Measurements from ENCODE around the gene ZFP2.

Gene ZFP2

DNA sequence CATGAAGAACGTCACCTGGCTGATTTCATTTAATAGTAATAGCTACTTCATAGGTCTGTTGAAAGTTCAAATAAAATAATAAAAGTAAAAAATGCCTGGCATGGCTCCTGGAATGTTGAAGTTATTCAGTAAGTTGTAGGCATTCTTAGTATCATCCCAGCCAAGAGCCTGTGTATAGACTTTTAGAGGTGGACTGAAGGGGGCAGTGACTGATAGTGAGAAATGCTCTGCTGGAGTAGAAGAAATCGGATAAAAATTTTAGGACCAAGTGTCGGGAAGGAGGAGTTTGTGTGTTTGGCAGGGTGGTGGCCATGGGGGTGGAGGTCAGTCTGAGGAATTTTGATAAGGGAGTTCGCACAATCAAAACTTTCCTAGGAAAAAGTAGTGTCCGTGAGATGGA is 3.6 kb downstream of the ZFP2 start:
- Mint-ChIP-seq H3K9me3 (peaks cover 57% of the 10 kb centered on the region), H3K4me3 (no peak overlapping the region), H3K27ac (no peak overlapping the region), H3K36me3 (ENCODE audit: low read depth) (peaks cover 2% of the 10 kb centered on the region), H3K27me3 (ENCODE audit: low read depth) (no peaks in the 10 kb centered on the region), H3K4me1 (ENCODE audit: low read depth) (no peaks in the 10 kb centered on the region)
- DNase-seq (ENCODE audit: low spot score), result no peak

DNA sequence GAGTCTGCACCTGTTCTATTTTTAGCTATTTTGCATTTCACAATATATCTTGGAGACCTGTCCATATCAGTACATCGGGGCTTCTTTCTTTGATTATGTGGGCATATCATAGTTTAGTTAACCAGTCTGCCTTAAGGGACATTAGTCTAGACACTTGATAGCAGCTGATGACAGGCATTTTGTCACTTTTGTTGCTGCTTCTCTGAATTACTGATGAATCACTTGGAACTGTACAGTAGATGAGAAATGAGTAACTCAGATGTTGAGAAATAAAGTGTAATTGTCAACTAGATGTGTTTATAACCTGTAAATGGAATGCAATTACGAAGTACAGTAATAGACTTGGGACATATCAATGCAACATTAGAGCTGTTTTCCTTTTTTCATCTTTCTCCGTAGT is 7.1 kb downstream of the ZFP2 start:
- Mint-ChIP-seq H3K9me3 (peaks cover 45% of the 10 kb centered on the region), H3K27ac (no peak overlapping the region), H3K4me1 (ENCODE audit: low read depth) (no peaks in the 10 kb centered on the region), H3K36me3 (ENCODE audit: low read depth) (peaks cover 2% of the 10 kb centered on the region), H3K27me3 (ENCODE audit: low read depth) (no peaks in the 10 kb centered on the region), H3K4me3 (no peak overlapping the region)
- no peak for DNase-seq (ENCODE audit: low spot score)

DNA sequence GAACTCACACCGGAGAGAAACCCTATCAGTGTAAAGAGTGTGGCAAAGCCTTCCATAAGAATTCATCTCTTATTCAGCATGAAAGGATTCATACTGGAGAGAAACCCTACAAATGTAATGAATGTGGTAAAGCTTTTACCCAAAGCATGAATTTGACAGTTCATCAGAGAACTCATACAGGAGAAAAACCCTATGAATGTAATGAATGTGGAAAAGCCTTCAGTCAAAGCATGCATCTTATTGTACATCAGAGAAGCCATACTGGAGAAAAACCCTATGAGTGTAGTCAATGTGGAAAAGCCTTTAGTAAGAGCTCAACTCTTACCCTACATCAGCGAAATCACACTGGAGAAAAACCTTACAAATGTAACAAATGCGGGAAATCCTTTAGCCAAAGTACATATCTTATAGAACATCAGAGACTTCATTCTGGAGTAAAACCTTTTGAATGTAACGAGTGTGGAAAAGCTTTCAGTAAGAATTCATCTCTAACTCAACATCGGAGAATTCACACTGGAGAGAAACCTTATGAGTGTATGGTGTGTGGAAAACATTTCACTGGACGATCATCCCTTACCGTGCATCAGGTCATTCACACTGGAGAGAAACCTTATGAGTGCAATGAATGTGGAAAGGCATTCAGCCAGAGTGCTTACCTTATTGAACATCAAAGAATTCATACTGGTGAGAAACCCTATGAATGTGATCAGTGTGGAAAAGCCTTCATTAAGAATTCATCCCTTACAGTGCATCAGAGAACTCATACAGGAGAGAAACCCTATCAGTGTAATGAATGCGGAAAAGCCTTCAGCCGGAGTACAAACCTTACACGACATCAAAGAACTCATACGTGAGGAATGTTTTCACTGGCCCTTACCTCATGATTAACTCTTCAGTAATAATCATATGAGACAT is 36.4 kb downstream of the ZFP2 start:
- H3K27ac Mint-ChIP-seq, result no peak overlapping the region
- H3K36me3 Mint-ChIP-seq (ENCODE audit: low read depth), result peaks cover 6% of the 10 kb centered on the region
- DNase-seq (ENCODE audit: low spot score), result no peak
- H3K4me1 Mint-ChIP-seq (ENCODE audit: low read depth), result no peaks in the 10 kb centered on the region
- H3K27me3 Mint-ChIP-seq (ENCODE audit: low read depth), result no peaks in the 10 kb centered on the region
- H3K9me3 Mint-ChIP-seq, result peaks cover 89% of the 10 kb centered on the region
- H3K4me3 Mint-ChIP-seq, result no peak overlapping the region

DNA sequence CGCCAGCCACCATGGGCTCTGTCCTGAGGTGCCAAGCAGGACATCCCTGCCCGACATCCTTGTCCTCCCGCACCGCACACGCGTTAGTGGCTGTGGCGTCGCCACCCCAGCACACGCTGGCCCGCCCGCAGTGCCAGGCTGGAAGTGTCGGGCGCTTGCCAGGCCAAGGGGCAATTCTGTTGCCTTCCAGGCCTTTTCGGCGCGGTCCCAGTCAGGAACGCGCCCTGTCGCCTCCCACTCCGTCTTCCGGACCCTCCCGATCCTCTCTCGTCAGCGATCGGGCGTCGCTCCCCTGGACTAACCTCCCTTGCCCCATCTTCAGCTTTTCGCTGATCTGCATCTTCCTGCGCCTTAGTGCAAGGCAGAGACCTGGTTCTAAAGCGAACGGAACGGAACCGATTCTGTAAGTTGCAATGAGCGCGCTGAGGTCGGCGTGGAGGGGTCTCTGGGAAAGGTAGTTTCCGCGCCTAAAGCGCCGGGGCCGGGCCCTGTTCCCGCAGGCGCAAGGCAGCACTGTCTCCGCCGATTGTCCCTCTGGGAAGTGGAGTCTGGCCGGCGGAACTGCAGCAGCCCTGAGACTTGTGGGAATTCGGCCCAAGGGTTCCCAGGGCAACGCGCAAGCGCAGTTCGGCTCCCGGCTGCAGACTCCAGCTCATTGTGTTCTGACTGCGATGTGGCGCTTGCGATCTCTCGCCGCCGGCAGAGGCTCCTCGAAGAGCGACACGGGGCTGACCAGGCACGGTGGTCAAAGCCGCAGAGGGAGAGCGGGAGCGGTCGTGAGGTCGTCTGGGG is 45.1 kb downstream of the ZFP2 start, which contains the start of gene ZNF454:
Gene ZNF454 (plus strand): TSS at position 630 of the 792 bp plus-strand sequence. CDS start 1,594 bp downstream, outside the sequence.
- Mint-ChIP-seq H3K27ac (no peak within 1 kb of the TSS), H3K36me3 (ENCODE audit: low read depth) (peaks cover under 1% of the 10 kb centered on the region), H3K4me1 (ENCODE audit: low read depth) (no peaks in the 10 kb centered on the region), H3K27me3 (ENCODE audit: low read depth) (no peaks in the 10 kb centered on the region), H3K4me3 (no peak within 1 kb of the TSS), H3K9me3 (peaks cover 74% of the 10 kb centered on the region)
- DNase-seq (ENCODE audit: low spot score), result no peak

DNA sequence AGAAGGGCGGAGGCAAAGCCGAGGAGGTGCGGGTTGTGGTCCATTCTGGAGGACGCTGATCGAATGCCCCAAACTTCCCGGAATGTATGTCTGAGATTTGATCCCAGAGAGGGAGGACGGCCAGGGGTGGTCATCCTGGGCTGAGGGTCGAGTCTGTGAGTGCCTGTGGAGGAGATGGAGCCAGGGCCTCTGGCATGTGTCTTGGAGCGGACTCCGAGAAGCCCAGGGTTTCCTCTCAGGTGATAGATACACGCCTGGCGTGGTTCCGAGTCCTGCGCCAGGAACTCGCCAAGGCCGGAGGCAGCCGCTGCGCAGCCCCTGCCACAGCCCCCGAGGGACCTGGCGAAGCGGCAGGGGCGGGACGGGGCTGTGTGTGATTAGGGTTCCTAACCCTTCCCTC is 45.6 kb downstream of the ZFP2 start:
- Mint-ChIP-seq H3K27me3 (ENCODE audit: low read depth) (no peaks in the 10 kb centered on the region), H3K4me1 (ENCODE audit: low read depth) (no peaks in the 10 kb centered on the region), H3K9me3 (peaks cover 74% of the 10 kb centered on the region), H3K4me3 (no peak overlapping the region), H3K36me3 (ENCODE audit: low read depth) (no peaks in the 10 kb centered on the region), H3K27ac (no peak overlapping the region)
- no peak for DNase-seq (ENCODE audit: low spot score)

DNA sequence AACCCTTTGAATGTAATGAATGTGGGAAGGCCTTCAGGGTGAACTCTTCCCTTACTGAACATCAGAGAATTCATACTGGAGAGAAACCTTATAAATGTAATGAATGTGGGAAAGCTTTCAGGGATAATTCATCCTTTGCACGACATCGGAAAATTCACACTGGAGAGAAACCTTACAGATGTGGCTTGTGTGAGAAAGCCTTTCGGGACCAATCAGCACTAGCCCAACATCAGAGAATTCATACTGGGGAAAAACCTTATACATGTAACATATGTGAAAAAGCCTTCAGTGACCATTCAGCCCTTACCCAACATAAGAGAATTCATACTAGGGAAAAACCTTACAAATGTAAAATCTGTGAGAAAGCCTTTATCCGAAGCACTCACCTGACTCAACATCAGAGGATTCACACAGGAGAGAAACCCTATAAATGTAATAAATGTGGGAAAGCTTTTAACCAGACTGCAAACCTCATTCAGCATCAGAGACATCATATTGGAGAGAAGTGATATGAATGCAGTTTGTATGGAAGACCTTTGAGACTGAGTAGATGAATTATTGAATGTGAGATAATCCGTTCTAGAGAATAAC is 69.8 kb downstream of the ZFP2 start:
- H3K36me3 Mint-ChIP-seq (ENCODE audit: low read depth), result no peaks in the 10 kb centered on the region
- no peak overlapping the region for H3K27ac Mint-ChIP-seq
- H3K4me3 Mint-ChIP-seq, result no peak overlapping the region
- H3K27me3 Mint-ChIP-seq (ENCODE audit: low read depth), result no peaks in the 10 kb centered on the region
- H3K9me3 Mint-ChIP-seq, result peaks cover 71% of the 10 kb centered on the region
- no peak for DNase-seq (ENCODE audit: low spot score)
- no peaks in the 10 kb centered on the region for H3K4me1 Mint-ChIP-seq (ENCODE audit: low read depth)

DNA sequence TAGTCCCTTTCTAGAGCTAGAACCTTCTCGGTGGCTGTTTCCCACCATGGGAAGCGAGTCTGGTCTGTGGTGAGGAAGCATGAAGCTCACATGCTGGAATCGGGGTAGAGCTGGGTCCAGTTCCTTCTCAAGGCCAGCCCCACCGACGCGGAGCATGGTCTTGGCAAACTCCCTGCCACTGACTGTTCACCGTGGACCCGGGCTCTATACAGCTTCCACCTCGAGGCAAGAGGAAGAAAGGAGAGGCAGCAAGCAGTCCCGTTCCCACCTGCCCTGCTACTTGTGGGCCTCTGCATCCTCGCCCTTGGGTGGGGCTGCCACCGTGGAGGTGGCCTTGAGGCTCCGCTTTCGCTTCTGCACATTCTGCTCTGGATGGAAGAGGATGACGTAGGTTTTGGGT is 85.7 kb downstream of the ZFP2 start:
- Mint-ChIP-seq H3K9me3 (peaks cover 53% of the 10 kb centered on the region), H3K4me1 (ENCODE audit: low read depth) (no peaks in the 10 kb centered on the region), H3K36me3 (ENCODE audit: low read depth) (peaks cover 4% of the 10 kb centered on the region), H3K27me3 (ENCODE audit: low read depth) (no peaks in the 10 kb centered on the region), H3K4me3 (no peak overlapping the region), H3K27ac (no peak overlapping the region)
- DNase-seq (ENCODE audit: low spot score), result no peak
